Measurements from ENCODE around the gene LYSMD2.

The LYSMD2 gene

GRCh38 chr15:51751697-51752683 lies 14.5 kb upstream of the LYSMD2 start:
- peak overlapping the region; percentile 82 for H3K4me3 ChIP-seq (ENCODE audit: low read depth, low read length)
- no peaks in the 10 kb centered on the region for H3K36me3 ChIP-seq
- no peak overlapping the region for H3K27ac ChIP-seq
- H3K9me3 ChIP-seq (ENCODE audit: severe bottlenecking): no peaks in the 10 kb centered on the region
- H3K27me3 ChIP-seq (ENCODE audit: insufficient read depth, low read depth, severe bottlenecking): no peaks in the 10 kb centered on the region
- TF ChIP-seq, protein P1, sequence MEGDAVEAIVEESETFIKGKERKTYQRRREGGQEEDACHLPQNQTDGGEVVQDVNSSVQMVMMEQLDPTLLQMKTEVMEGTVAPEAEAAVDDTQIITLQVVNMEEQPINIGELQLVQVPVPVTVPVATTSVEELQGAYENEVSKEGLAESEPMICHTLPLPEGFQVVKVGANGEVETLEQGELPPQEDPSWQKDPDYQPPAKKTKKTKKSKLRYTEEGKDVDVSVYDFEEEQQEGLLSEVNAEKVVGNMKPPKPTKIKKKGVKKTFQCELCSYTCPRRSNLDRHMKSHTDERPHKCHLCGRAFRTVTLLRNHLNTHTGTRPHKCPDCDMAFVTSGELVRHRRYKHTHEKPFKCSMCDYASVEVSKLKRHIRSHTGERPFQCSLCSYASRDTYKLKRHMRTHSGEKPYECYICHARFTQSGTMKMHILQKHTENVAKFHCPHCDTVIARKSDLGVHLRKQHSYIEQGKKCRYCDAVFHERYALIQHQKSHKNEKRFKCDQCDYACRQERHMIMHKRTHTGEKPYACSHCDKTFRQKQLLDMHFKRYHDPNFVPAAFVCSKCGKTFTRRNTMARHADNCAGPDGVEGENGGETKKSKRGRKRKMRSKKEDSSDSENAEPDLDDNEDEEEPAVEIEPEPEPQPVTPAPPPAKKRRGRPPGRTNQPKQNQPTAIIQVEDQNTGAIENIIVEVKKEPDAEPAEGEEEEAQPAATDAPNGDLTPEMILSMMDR (IDR thresholded peaks at IDR 0.05; ENCODE audit: low read depth, low read length): no peak
- peak; percentile 48 for DNase-seq

- Histone ChIP-seq H3K4me3 (ENCODE audit: low read depth, low read length) (peak within 1 kb of the TSS; percentile 82), H3K9me3 (ENCODE audit: severe bottlenecking) (no peaks in the 10 kb centered on the region), H3K27me3 (ENCODE audit: insufficient read depth, low read depth, severe bottlenecking) (no peaks in the 10 kb centered on the region), H3K36me3 (no peaks in the 10 kb centered on the region), H3K27ac (no peak within 1 kb of the TSS)
- TF ChIP-seq, protein P1 (IDR thresholded peaks at IDR 0.05; ENCODE audit: low read depth, low read length): no peak
- DNase-seq: peak; percentile 52
Measured at GRCh38 chr15:51750792-51751696, 13.6 kb upstream of the LYSMD2 start, which contains the start of gene TMOD2. Gene TMOD2 (plus strand): TSS chr15:51751597. CDS start chr15:51766442, 14,845 bp downstream.

GRCh38 chr15:51750186-51750585 lies 12.7 kb upstream of the LYSMD2 start:
- no peak for DNase-seq
- no peaks in the 10 kb centered on the region for H3K36me3 ChIP-seq
- no peak overlapping the region for H3K27ac ChIP-seq
- no peaks in the 10 kb centered on the region for H3K9me3 ChIP-seq (ENCODE audit: severe bottlenecking)
- no peaks in the 10 kb centered on the region for H3K27me3 ChIP-seq (ENCODE audit: insufficient read depth, low read depth, severe bottlenecking)
- TF ChIP-seq, protein P1 (IDR thresholded peaks at IDR 0.05; ENCODE audit: low read depth, low read length): no peak
- H3K4me3 ChIP-seq (ENCODE audit: low read depth, low read length): no peak overlapping the region

DNA sequence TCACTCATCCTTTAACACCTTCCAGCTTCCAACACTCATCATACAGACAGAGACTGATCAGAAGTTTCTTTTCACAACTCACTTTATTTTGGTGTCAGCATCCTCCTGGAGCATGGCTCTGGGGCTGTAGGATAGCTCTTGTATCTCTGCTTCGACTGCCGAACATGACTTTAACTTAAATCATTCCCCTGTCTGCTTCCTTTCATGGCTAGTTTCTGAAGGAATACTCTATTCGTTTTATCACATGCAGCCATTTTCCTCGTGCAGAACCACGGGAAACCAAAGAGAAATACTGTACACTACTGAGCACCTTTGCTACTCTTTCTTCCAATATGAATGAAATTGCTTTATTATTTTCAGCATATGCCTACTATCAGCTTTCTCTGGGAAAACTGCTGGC lies 11.9 kb upstream of the LYSMD2 start:
- Histone ChIP-seq H3K4me3 (ENCODE audit: low read depth, low read length) (no peak overlapping the region), H3K36me3 (no peaks in the 10 kb centered on the region), H3K9me3 (ENCODE audit: severe bottlenecking) (no peaks in the 10 kb centered on the region), H3K27me3 (ENCODE audit: insufficient read depth, low read depth, severe bottlenecking) (no peaks in the 10 kb centered on the region), H3K27ac (no peak overlapping the region)
- no peak for DNase-seq
- TF ChIP-seq, protein P1 (IDR thresholded peaks at IDR 0.05; ENCODE audit: low read depth, low read length): no peak

- no peaks in the 10 kb centered on the region for H3K36me3 ChIP-seq
- no peak for DNase-seq
- TF ChIP-seq, protein P1 (IDR thresholded peaks at IDR 0.05; ENCODE audit: low read depth, low read length): no peak
Measured at GRCh38 chr15:51739061-51739712, 1.7 kb upstream of the LYSMD2 start.

More at GRCh38 chr15:51739061-51739712, 1.7 kb upstream of the LYSMD2 start:
- no peak overlapping the region for H3K4me3 ChIP-seq (ENCODE audit: low read depth, low read length)
- no peak overlapping the region for H3K27ac ChIP-seq
- no peaks in the 10 kb centered on the region for H3K27me3 ChIP-seq (ENCODE audit: insufficient read depth, low read depth, severe bottlenecking)
- no peaks in the 10 kb centered on the region for H3K9me3 ChIP-seq (ENCODE audit: severe bottlenecking)

Data from WERI-Rb-1 (cell line).